Ovary (tissue), 3 donors: Measurements from ENCODE around the gene CD3E.

Source experiments
- EP300 ChIP-seq: sonication (generic); formaldehyde crosslinking; IDR thresholded peaks from one replicate; pipeline ENCODE4 v1.6.1; 2017; ENCODE audit warnings: antibody characterized with exemption
- POLR2A ChIP-seq: fragments of 450-650 bp; IDR thresholded peaks from one replicate; pipeline ENCODE4 v1.6.1; 2017; ENCODE audit warnings: antibody characterized with exemption, mild to moderate bottlenecking, moderate library complexity
- TF ChIP-seq, protein P1 (sequence below), 3 donors: fragments of 450-650 bp in 2 of 3; fragments of 200-600 bp in 1 of 3; IDR thresholded peaks; one replicate each; pipeline versions ENCODE4 v1.5.1 to v1.8.0; 2016 to 2022; ENCODE audit warnings: antibody characterized with exemption in 3 of 3, mild to moderate bottlenecking in 1 of 3
- donor health status: DM: no; HTN: no; CAD: no.

DNA sequence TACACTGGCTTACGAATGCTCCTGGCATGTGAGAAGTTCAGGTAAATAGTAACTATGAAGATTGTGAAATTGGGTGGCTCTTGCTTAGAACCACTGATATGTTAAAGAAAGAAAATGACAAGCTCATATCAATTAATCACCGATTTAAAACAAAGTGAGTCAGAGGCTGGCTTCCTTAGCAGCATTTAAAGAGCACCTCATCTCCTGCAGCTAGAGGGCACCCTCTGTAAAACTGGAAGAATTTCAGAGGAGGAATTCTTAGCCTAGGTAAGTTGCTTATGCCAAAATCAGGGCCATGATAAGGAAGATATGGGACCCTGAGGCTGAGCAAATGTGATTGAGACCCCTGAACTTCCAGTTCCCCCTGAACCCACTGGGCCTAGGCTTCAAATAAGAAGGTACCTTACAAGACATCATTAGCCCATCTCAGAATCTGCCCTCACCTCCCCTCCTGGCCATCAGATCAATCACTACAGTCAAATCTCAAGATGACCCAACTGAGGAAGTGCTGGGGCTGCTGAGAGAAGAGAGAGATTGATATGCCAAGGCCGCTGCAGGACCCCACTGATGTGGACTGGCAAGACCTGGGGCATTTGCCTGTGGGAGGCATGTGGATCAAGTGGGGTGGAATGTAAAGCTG, 8.6 kb upstream of the CD3E start:
- TF ChIP-seq EP300 (no peak), POLR2A (no peak)
- TF ChIP-seq, protein P1, sequence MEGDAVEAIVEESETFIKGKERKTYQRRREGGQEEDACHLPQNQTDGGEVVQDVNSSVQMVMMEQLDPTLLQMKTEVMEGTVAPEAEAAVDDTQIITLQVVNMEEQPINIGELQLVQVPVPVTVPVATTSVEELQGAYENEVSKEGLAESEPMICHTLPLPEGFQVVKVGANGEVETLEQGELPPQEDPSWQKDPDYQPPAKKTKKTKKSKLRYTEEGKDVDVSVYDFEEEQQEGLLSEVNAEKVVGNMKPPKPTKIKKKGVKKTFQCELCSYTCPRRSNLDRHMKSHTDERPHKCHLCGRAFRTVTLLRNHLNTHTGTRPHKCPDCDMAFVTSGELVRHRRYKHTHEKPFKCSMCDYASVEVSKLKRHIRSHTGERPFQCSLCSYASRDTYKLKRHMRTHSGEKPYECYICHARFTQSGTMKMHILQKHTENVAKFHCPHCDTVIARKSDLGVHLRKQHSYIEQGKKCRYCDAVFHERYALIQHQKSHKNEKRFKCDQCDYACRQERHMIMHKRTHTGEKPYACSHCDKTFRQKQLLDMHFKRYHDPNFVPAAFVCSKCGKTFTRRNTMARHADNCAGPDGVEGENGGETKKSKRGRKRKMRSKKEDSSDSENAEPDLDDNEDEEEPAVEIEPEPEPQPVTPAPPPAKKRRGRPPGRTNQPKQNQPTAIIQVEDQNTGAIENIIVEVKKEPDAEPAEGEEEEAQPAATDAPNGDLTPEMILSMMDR (IDR thresholded peaks at IDR 0.05), result no peak
